GM19043 (cell line): ENCODE results near the gene NSMF.
A peak's percentile ranks its signal among the peaks of the same experiment; 100 is the strongest.

Source experiments
- ATAC-seq: cut with Tn5 transposase; IDR thresholded peaks from one replicate; pipeline ENCODE4 v1.9.1; 2021; ENCODE audit warnings: low read depth; ENCODE audit not compliant: unreplicated experiment

The NSMF gene

GRCh38 chr9:137434498-137435380 is 24.4 kb downstream of the NSMF start:
- no peak for ATAC-seq

- no peak for ATAC-seq
Measured at GRCh38 chr9:137433916-137434431, 25.2 kb downstream of the NSMF start.

- ATAC-seq: no peak
Measured at GRCh38 chr9:137433349-137433915, 25.7 kb downstream of the NSMF start.

GRCh38 chr9:137432687-137433348 is 26.3 kb downstream of the NSMF start:
- ATAC-seq: no peak

- no peak for ATAC-seq
Measured at GRCh38 chr9:137431416-137431931, 27.7 kb downstream of the NSMF start.

- ATAC-seq: no peak
Measured at GRCh38 chr9:137430723-137431415, 28.3 kb downstream of the NSMF start.

GRCh38 chr9:137429974-137430722 is 29.0 kb downstream of the NSMF start:
- ATAC-seq: no peak

- no peak for ATAC-seq
Measured at GRCh38 chr9:137429546-137429890, 29.6 kb downstream of the NSMF start.

GRCh38 chr9:137428841-137429545 is 30.1 kb downstream of the NSMF start:
- no peak for ATAC-seq

- no peak for ATAC-seq
Measured at GRCh38 chr9:137428311-137428630, 30.9 kb downstream of the NSMF start.

- ATAC-seq: no peak
Measured at GRCh38 chr9:137427454-137428310, 31.5 kb downstream of the NSMF start.

- no peak for ATAC-seq
Measured at GRCh38 chr9:137426018-137426681, 33.0 kb downstream of the NSMF start.

- ATAC-seq: no peak
Measured at GRCh38 chr9:137423514-137424291, 35.4 kb downstream of the NSMF start.

- ATAC-seq: peak; percentile 82
Measured at GRCh38 chr9:137422604-137423513, 36.3 kb downstream of the NSMF start, which contains the start of the genes EXD3 and NOXA1. Gene EXD3, minus strand, starts transcription at chr9:137423162. Its CDS starts 27,805 bp downstream, at chr9:137395357. Gene NOXA1, plus strand, starts transcription at chr9:137423393. Its CDS starts 137 bp downstream, at chr9:137423530.

GRCh38 chr9:137421838-137422603 is 37.1 kb downstream of the NSMF start:
- no peak for ATAC-seq
